ENCODE results near the gene KIF26A.

KIF26A gene

GRCh38 chr14:104181761-104182530, 43.6 kb downstream of the KIF26A start:
- DNase-seq = no peak

- DNase-seq = no peak
Measured at GRCh38 chr14:104182857-104183425, 44.6 kb downstream of the KIF26A start.

- DNase-seq = no peak
Measured at GRCh38 chr14:104183796-104184195, 45.4 kb downstream of the KIF26A start.

- DNase-seq = no peak
Measured at GRCh38 chr14:104184506-104184905, 46.1 kb downstream of the KIF26A start.

GRCh38 chr14:104184911-104185499, 46.6 kb downstream of the KIF26A start:
- no peak for DNase-seq

GRCh38 chr14:104185916-104186495, 47.6 kb downstream of the KIF26A start:
- DNase-seq = no peak

- no peak for DNase-seq
Measured at GRCh38 chr14:104186575-104186974, 48.2 kb downstream of the KIF26A start.

GRCh38 chr14:104187121-104187889, 48.9 kb downstream of the KIF26A start:
- DNase-seq = no peak

- no peak for DNase-seq
Measured at GRCh38 chr14:104187931-104188726, 49.7 kb downstream of the KIF26A start.

GRCh38 chr14:104188727-104189400, 50.5 kb downstream of the KIF26A start:
- DNase-seq = no peak

GRCh38 chr14:104189629-104190335, 51.4 kb downstream of the KIF26A start:
- no peak for DNase-seq

- DNase-seq = no peak
Measured at GRCh38 chr14:104190396-104191000, 52.1 kb downstream of the KIF26A start.

GRCh38 chr14:104191409-104191997, 53.1 kb downstream of the KIF26A start:
- no peak for DNase-seq

GRCh38 chr14:104192146-104192882, 53.9 kb downstream of the KIF26A start:
- no peak for DNase-seq

- no peak for DNase-seq
Measured at GRCh38 chr14:104192883-104193245, 54.5 kb downstream of the KIF26A start.

- no peak for DNase-seq
Measured at GRCh38 chr14:104194016-104194415, 55.6 kb downstream of the KIF26A start.

GRCh38 chr14:104194716-104195115, 56.3 kb downstream of the KIF26A start:
- no peak for DNase-seq

- no peak for DNase-seq
Measured at GRCh38 chr14:104195361-104195760, 57.0 kb downstream of the KIF26A start.

- DNase-seq = no peak
Measured at GRCh38 chr14:104195878-104196277, 57.5 kb downstream of the KIF26A start.

All from CD4-positive, alpha-beta T cell treated with Interleukin-21 for 1 hour (primary cell).